HG02943 (cell line): Measurements from ENCODE around the gene DSC1.
"Not testable (repeated sequence)": the region's sequence is repeated elsewhere in the genome, so short reads cannot be mapped to it uniquely, and the experiment has no call there.

Source experiments
- ATAC-seq: cut with Tn5 transposase; IDR thresholded peaks from one replicate; pipeline ENCODE4 v1.9.1; 2021; ENCODE audit warnings: mild to moderate bottlenecking, low read depth, moderate library complexity; ENCODE audit not compliant: unreplicated experiment

The DSC1 gene

DNA sequence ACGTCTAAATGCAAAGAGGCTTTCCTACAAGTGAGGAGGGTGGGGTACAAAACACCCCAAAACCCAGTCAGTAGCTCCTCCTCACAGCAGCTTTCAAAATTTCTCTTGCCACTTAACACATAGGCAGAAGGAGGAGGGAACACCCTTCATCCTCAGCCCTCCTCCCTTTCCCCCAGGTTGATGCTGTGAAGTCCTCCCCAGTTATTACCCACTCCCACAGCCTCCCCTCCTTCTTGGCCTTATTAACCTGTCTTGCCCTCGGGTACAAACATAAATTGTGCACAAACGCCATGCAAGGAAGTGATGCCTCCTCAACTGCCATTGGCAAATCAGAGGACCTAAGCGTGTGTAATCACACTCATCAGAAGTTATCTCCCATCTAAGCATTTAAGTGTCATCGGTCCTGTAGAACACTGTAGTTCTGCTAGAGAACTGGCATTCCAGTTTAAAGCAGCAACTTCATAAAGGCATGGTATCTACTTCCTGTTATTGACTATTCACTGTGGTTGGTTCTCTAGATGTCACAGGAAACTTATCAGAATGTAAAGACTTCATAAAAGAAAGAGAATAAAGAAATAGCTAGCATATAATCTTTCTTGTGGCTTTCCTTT is at the start of gene DSC1:
DSC1 (minus strand) TSS at position 32 of the 611 bp plus-strand sequence. CDS start 262 bp downstream, outside the sequence.
- ATAC-seq = no peak

- ATAC-seq = no peak
These were observed 48.4 kb upstream of the DSC1 start for GRCh38 chr18:31211047-31211446.

- ATAC-seq = no peak
These were observed 46.4 kb upstream of the DSC1 start for GRCh38 chr18:31209041-31209440.

- no peak for ATAC-seq
These were observed 44.7 kb upstream of the DSC1 start for GRCh38 chr18:31207391-31207790.

DNA sequence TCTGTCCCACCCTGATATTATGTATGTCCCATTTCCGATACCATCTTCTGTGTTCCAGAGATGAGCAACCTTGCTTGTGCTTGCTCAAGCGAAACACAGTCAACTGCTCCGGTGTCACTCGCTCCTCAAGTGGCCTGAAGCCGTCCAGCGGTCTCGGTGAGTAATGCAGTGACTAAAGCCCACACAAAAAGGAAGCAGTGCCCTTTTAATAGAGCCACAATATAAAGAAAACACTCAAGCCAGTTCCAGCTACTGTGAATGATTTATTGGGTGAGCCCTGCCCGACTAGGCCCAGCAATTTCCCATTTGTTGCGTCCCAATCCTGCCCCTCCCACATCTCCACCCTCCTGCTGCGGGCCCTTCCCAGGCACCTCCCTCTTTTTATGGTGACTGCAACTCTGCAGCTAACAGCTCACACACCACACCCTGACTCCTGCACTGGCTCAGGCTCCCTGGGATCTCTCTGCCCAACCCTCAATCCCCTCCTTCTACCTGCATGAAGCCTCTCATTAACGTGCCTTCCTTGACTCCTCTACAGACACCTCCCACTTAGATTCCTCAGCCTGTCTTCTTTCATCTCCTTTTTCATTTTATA is 44.2 kb upstream of the DSC1 start:
- ATAC-seq = peak; percentile 91

DNA sequence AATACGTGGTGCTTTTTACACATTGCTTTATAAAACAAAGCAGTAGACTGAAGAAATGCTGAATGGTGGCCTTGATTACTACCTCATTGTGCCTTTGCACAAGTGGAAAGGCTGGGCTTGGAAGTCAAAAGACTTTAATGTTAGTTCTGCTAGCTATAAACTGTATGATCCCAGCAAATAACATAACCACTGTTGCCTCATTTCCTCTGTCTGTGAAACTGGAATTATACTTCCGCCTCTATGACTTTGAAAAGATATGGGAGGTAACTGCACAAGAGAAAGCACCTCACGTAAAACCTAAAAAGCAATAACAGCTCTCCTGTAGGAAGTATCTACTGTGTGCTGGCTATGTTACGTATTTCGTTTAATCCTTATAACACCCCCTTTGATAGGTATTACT is 43.4 kb upstream of the DSC1 start:
- ATAC-seq = no peak

DNA sequence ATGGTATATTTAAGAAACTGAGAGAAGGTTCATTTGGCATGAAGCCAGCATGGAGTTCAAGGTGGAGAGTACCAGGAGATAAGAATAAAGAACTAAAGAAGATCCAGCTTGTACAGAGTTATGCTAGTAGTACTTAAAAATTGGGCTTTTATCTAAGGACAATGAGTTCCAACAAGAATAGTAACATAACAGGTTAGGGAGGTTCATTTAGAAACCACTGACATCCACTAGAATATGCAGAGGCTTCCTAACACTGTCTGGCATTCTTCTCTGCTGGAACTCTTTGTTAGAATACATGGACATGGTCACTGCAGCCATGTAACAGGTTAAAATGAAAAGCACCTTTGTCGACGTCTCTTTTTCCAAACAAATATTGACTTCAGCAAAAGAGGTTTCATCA is 42.6 kb upstream of the DSC1 start:
- no peak for ATAC-seq

DNA sequence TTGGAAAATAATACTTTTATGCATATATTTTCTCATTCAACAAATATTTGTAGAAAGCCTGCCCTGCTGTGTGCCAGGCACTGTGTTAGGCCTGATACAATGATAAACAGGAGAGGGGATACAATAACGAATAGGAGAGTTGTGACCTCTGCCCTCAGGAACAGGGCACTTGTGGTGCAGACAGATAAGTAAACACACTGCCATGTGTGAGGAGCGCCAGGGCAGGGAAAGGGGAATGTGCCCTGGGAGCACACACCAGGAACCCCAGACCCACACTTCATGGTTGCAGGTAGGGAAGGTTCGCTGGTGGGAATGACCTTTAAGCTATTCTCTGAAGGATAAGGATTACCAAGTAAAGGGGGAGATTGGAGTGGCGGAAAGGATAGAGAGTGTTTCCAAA is 42.2 kb upstream of the DSC1 start:
- ATAC-seq = no peak

DNA sequence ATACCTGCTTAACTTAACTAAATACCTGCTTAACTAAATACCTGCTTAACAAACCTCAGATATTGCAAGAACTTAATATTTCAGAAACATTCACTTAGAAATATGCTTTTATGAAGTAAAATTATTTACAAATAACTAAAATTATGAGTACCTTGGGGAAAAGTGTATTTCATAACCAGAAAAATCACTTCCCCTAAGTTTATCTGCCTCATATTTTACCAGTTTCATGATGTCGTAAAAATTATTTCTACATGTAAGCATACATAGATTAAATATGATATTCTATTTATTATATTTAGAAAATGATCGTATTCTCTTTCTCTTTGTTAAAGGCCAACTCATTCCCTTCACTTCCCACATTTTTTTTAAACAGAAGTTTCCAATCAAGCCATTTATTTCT is 41.5 kb upstream of the DSC1 start:
- no peak for ATAC-seq

GRCh38 chr18:31203794-31204148 is 41.1 kb upstream of the DSC1 start:
- ATAC-seq = no peak

DNA sequence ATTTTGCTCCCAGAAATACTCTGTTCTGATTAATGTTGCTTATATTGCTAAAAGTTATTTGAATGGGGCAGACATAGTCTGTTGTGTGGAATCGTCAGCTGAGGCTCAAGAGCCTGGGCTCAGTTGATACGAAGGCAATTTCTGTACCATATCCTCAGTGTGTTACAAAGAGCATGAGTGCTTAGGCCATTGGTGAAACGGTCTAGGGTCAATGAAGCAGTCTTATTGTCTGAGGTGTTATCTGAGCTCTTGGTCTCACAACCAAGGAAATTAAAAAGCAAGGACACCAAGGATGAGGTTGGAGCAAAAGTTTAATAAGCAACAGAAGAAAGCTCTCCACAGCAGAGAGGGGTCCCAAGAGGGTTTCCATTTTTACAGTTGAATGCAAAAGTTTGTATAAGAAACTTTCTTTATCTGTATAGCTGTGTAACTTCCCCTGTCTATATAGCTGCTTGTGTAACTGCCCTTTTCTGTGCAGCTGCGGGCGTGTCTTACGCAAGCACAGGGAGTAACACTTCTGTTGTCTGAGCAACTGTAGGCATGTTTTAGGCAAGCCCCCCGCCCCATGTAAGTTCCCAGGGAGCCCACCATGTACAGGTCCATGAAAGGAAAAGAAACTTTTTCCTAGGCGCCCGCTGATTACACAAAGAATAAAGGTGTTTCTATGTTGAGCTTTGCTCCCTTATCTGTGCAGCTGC is 40.6 kb upstream of the DSC1 start:
- ATAC-seq = no peak

DNA sequence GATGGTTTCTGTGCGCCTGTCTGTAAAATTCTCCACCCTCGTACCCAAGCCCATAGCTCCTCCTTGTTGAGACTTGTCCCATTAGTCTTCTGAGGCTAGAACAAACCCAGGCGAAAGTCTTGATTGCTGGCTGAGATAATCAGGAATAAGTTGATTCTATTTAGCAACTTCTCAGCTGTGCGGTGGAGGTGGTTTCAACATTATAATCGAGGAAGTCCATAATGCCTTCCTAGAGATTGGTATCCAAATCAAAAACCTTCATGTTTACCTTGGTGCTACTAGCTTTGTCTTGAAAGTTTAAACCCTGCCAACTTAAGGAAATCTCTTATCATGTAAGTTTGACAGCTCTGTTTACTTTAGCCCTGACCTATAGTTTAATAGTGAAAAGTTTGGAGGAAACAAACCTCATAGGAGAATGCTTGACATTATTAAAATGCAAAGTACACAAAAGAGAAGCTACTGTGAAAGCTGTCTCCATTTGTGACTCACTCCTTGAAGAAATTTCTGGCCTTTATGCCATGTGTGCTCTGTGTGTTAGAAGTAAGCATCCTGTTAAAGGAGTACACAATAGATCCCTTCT is 36.6 kb upstream of the DSC1 start:
- ATAC-seq = no peak

- no peak for ATAC-seq
These were observed 35.0 kb upstream of the DSC1 start for GRCh38 chr18:31197676-31198075.

- ATAC-seq = no peak
These were observed 32.4 kb upstream of the DSC1 start for GRCh38 chr18:31195063-31195462.

- no peak for ATAC-seq
These were observed 29.6 kb upstream of the DSC1 start for GRCh38 chr18:31192086-31192776.

DNA sequence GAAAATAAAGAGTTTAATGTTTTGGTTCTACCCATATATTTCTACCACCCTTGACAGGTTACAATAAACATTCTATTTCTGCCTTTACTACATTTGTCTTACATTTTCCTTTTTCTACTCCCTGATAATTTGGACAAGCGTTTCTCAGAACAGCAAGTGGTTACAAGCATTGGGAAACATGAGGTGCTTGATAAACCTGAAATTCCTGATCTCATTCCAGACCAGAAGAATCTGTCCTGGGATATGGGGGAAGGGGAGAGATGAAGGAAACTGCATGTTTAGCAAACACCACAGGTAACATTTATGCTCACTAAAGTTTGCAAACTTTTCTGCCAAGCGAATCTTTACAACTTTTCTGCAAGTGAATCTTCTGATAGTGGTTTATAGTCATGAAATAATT is 28.3 kb upstream of the DSC1 start:
- ATAC-seq = no peak

GRCh38 chr18:31189757-31190156 is 27.1 kb upstream of the DSC1 start:
- no peak for ATAC-seq

DNA sequence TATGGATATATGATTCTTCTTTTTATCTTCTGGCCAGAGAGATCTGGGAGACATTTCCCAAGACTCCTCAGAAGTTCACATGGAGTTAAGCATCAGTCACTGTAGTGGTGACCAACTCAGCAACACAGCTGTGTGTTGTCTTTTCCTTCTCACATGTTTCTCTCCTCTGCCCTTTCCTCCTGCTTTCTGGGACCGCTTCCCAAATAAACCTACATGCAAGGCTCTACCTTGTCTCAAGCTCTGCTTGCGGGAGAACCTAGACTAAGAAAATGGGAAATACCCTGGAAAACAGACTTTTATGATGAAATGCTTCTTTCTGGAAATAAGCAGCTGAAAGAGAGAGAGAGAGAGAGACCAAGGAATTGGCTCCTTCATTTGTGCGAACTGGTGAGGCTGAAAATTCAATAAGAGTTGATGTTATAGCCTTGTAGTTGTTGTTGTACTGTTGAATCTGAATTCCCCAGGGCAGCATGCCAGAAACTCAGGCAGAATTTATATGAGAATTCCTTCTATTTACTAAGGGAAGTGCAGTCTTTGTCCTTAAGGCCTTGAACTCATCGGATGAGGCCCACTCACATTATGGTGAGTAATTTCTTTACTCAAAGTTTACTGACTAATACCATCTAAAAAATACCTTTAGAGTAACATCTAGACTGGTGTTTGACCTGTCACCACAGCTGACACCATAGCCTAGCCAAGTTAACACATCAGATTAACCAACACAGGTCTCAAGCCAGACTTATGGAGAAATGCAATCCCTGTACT is 22.7 kb upstream of the DSC1 start:
- ATAC-seq = no peak

- ATAC-seq = no peak
These were observed 20.6 kb upstream of the DSC1 start for GRCh38 chr18:31183302-31183701.

DNA sequence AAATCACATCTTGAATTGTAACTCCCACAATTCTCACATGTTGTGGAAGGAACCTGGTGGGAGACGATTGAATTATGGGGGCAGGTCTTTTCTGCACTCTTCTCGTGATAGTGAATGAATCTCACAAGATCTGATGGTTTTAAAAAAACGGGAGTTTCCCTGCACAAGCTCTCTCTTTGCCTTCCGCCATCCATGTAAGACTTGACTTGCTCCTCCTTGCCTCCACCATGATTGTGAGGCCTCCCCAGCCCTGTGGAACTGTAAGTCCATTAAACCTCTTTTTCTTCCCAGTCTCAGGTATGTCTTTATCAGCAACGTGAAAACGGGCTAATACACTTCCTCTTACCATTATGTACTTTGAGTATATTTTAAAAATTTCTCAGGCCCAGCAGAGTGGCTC is 14.7 kb upstream of the DSC1 start:
- ATAC-seq = not testable (repeated sequence)
